LHCN-M2 (cell line): ENCODE results near the gene GATA5. TPM values are rescaled to one million over a fixed set of nuclear protein-coding genes. Genes with fewer than 3 reads are reported as not detected.

Experiments
- DNase-seq: peaks from one replicate; pipeline ENCODE4 v3.0.0-alpha.2; 2012; ENCODE audit warnings: low read depth
- total RNA-seq: library from RNA; depleted of rRNA; stranded (reverse); fragments of >200 nt; gene quantifications from 2 replicates; pipeline ENCODE4 v1.2.3, GENCODE V29; 2014

GATA5 gene
- total RNA-seq, 1 experiment from 2014 or later = not detected

- no peak for DNase-seq
These were observed 12.0 kb upstream of the GATA5 start for GRCh38 chr20:62487561-62488354.

GRCh38 chr20:62487118-62487517 is 11.3 kb upstream of the GATA5 start:
- no peak for DNase-seq

- DNase-seq = no peak
These were observed 10.7 kb upstream of the GATA5 start for GRCh38 chr20:62486484-62486883.

GRCh38 chr20:62485701-62486089 is 9.9 kb upstream of the GATA5 start:
- DNase-seq = no peak

- DNase-seq = no peak
These were observed 9.4 kb upstream of the GATA5 start for GRCh38 chr20:62485062-62485700.

- no peak for DNase-seq
These were observed 8.7 kb upstream of the GATA5 start for GRCh38 chr20:62484478-62484877.

- DNase-seq = no peak
These were observed 8.0 kb upstream of the GATA5 start for GRCh38 chr20:62483613-62484458.

- DNase-seq = no peak
These were observed 7.2 kb upstream of the GATA5 start for GRCh38 chr20:62482974-62483373.

- no peak for DNase-seq
These were observed 6.5 kb upstream of the GATA5 start for GRCh38 chr20:62482146-62482809.

- DNase-seq = no peak
These were observed 5.8 kb upstream of the GATA5 start for GRCh38 chr20:62481425-62482145.

GRCh38 chr20:62480318-62480717 is 4.5 kb upstream of the GATA5 start:
- DNase-seq = no peak

- no peak for DNase-seq
These were observed 3.9 kb upstream of the GATA5 start for GRCh38 chr20:62479656-62480055.

GRCh38 chr20:62479156-62479555 is 3.4 kb upstream of the GATA5 start:
- DNase-seq = no peak

- no peak for DNase-seq
These were observed 2.1 kb upstream of the GATA5 start for GRCh38 chr20:62477669-62478455.

- DNase-seq = no peak
These were observed 452 bp upstream of the GATA5 start for GRCh38 chr20:62476056-62476838.

GRCh38 chr20:62475027-62475771 is 596 bp downstream of the GATA5 start:
- no peak for DNase-seq

- DNase-seq = no peak
These were observed 1.2 kb downstream of the GATA5 start for GRCh38 chr20:62474604-62475026.

GRCh38 chr20:62473717-62474603 is 1.8 kb downstream of the GATA5 start:
- no peak for DNase-seq
